GM19240 (cell line): ENCODE data around the gene CGNL1.

Source experiments
- DNase-seq: peaks from one replicate; pipeline ENCODE4 v3.0.0; 2011; ENCODE audit warnings: low spot score; ENCODE audit not compliant: insufficient read length

Gene CGNL1

GRCh38 chr15:57384024-57384423, 7.7 kb downstream of the CGNL1 start:
- DNase-seq: no peak

DNA sequence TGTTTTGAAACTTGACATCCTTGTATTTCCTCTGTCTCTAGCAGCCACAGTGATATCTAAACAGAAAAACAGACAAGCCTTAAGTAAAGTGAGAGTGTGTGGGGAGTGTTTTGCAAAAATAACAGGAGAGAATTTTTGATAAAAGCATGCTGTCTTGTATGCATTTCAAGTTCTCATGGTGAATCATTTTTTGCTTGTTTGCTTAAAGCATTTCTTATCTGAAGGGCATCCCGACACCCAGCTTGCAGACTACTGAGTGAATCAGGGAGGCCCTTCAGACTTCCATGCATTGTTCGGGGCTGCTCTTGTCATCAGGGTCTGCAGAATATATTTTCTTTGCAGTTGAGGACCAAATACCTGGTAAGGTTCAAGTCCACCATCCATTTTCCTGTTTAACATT, 8.5 kb downstream of the CGNL1 start:
- no peak for DNase-seq

DNA sequence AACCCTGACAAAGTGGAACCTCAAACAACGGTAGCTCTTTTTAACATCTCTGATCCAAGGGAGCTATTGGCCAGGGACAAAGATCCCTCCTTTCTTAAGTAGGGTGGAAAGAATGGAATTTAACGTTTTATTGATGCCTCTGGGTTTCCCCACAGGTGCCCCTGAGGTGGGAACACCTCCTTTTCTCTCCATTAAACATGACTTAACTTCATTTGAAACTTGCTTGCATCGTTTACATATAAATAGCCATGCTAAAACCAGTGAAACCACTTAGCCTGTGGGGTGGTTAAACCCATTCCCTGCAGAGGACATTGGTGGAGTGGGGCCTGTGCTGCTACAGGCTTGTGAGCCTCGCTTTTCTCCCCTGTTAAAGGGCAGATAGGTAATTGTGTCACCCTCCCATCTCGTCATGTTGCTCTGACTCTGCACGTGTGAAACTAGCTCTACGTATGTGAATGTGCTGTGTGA, 9.7 kb downstream of the CGNL1 start:
- no peak for DNase-seq

DNA sequence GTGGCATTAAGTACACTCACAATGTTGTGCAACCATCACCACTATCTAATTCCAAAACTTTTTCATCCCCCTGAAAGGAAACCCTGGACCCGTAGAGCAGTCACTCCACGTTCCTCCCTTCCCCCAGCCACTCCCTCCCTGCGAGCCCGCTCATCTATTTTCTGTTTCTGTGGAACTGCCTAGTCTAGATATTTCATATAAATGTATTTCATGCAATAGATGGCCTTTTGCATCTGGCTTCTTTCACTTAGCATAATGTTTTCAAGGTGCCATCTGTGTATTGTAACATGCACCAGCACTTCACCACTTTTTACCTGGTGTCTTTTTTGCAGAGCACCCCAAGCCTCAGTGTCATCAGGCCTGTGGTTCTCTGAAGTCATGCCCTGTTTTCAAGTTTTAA, 10.7 kb downstream of the CGNL1 start:
- DNase-seq: no peak

GRCh38 chr15:57387564-57388076, 11.3 kb downstream of the CGNL1 start:
- DNase-seq: no peak

- DNase-seq: no peak
Measured at GRCh38 chr15:57388464-57388863, 12.2 kb downstream of the CGNL1 start.

GRCh38 chr15:57389991-57390390, 13.7 kb downstream of the CGNL1 start:
- DNase-seq: no peak

DNA sequence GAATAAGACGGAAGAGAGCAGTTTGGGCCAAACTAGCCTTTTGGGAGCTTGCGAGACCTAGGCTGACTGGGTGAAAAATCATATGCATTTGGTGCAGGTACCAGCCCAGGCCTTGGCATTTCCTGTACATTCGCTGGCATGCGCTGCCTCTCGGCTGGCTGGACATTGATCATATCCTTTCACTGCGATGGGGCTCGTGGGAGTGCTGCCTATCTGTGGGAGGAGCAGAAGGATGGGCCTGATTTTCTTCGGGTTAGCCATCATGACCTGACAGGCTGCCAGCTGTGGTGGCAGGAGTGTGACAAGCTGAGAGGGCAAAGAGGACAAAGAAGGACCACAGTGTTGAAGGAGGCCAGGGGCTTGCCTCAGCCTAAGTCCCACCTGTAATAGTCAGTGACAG, 14.3 kb downstream of the CGNL1 start:
- no peak for DNase-seq

DNA sequence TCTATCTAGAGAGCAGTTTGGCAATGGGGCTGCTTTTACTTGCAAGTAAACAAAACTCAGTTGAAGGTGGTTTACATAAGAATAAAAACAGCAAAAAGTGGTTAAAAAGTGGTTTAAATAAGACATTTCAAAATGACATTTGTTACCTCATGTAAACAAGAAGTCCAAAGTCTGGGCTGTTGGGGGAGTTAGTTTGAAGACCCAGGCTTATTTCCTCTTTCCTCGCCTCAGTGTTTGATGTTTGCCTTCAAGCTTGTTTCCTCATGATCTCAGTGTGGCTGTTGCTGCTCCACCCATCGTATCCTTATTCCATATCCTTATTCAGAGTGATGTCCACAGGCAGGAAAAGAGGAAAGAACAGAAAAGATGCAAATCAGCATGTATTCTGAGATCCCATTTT, 15.2 kb downstream of the CGNL1 start:
- DNase-seq: no peak

DNA sequence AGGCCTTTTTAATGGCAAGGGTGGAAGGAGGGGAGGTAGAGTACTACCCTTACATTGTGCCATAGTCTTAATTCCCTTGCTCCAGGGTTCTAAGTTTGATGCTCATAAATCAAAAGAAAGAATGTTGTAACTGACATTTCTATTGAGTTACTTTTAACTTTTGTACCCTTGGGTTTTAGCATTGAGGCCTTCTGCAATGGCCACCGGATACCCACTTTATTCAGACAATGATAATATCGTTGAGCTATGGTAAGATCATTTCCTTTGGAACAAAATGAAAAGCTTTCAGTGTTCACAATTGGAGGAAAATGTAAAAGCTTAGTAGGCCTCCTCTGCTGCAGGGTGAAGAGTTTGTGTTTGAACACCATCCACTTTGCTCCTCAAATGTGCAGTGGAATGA, 16.8 kb downstream of the CGNL1 start:
- DNase-seq: no peak

GRCh38 chr15:57395292-57395691, 19.0 kb downstream of the CGNL1 start:
- DNase-seq: no peak

- no peak for DNase-seq
Measured at GRCh38 chr15:57398336-57398735, 22.0 kb downstream of the CGNL1 start.

DNA sequence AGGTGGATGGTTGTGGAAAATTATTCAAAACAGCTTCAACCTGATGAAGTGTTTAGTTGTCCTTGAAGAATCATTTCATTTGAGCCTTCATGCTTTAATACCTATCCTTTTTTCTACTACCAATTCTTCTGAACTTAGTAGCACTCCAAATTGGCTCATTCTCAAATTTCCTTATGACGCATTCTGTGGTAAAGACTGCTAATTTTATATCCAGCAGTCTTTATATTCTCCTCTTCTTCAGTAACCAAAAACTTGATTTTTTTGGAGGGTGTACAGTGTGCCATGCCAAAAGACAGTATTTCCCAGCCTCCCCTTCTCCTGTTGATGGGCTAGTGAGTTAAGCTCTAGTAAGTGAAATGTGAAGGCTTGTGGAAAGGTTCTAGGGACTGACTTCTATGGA, 25.2 kb downstream of the CGNL1 start:
- no peak for DNase-seq

- DNase-seq: no peak
Measured at GRCh38 chr15:57403017-57403416, 26.7 kb downstream of the CGNL1 start.

GRCh38 chr15:57403566-57404325, 27.4 kb downstream of the CGNL1 start:
- no peak for DNase-seq

GRCh38 chr15:57405133-57405532, 28.8 kb downstream of the CGNL1 start:
- no peak for DNase-seq

DNA sequence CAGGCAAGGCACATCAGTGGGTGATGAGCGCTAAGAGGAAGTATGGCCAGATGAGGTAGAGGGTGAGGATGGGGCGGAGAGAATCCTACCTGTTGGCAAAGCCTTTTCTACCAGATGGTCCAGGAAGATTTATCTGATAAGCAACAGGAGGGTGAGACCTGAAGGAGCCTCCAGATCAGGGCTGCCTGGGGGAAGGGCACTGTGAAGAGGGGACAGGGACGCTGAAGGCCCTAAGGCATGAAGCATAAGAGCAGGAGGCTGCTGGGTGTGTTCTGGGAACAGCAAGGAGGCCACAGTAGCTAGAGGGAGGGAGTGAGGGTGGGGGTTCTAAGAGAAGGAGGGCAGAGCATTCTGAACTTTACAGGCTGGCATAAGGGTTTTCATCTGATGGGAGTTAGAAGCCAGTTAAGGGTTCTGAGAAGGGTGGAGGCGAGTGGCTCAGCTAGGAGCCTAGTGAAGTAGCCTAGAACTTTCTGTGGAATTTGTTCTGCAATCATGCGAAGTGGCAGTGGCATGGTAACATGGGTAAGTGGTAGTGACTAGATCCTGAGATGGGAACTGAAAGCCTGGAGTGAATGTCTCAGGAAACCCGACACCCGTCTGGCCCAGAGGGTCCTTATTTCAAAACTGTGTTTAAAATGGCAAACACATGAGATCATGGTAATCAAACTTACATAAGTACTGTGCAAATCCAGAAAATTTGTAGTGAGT, 29.9 kb downstream of the CGNL1 start:
- no peak for DNase-seq

- DNase-seq: no peak
Measured at GRCh38 chr15:57410373-57410772, 34.1 kb downstream of the CGNL1 start.

DNA sequence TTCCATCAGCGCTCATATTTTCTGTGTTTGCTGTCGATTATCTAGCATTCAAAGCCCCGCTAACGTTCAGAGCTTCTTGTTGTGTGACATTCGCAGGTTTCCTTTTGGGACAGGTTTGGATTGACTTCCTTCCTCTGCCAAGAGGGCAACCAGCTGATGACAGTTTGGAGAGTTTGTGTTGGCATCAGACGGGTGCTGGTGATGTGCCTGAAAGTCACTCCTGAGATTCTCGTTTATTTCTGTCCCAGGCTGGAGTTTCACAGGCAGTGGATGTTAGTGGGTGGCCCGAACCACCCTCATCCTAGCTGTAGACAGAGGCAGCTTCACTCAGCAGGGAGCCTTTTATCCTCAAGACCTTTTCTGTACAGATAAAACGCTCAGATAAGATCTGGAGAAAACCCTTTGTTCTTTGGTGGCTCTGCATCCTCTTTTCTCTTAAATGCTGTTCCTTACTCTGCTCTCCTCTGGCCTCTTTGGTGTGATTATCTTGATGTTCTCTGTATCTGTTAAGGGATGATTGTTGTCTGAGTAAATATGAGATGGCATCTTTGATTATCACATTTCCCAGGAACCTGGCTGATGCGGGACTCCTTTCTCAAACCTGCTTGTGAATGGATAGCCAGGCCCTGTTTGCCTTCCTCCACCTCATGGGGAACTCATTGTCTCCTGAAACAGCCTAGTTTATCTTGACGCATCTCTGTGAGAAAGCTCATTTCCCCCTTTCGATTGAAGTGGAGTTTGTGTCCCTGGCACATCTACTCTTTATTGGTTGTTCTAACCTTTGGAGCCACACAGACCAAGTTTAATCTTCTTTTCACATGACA, 35.9 kb downstream of the CGNL1 start:
- no peak for DNase-seq

DNA sequence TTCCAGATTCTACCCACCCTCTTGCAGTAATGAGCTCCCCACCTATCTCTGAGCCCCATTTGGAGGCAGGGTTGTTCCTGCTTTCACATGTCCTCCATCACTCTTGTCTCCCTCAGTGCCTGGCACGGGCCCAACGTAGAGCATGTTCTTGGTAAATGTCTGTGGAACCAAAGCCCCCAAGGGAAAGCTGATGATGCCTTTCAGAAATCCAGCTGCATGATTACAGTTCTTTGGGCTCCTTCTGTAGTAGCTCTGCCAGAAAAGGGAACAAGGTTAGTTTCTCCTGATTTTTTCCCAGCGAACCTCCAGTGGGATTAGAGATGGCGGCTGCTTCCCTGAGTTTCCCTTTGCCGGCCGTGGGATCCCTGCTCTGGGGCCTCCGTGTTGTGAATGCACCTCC, 39.3 kb downstream of the CGNL1 start:
- no peak for DNase-seq

- no peak for DNase-seq
Measured at GRCh38 chr15:57418635-57419034, 42.3 kb downstream of the CGNL1 start.

DNA sequence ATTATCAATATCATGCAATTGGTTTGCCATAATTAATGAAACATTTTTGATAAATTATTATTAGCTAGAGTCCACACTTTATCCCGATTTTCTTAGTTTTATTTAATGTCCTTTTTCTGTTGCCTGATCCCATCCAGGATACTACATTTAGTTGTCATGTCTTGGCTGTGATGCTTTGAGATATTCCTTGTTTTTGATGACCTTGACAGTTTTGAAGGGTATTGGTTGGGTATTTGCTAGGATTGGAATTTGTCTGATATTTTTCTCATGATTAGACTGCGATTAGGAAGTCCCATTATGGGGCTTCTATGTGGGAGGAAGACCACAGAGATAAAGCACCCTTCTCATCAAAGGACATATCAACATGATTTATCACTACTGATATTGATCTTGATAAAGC, 43.0 kb downstream of the CGNL1 start:
- DNase-seq: no peak
